NCI-H1930 (cell line): ENCODE data around the gene MS4A15.
"Not testable (repeated sequence)": the region's sequence is repeated elsewhere in the genome, so short reads cannot be mapped to it uniquely, and the experiment has no call there.

ENCODE experiments used
- DNase-seq, 2 experiments: peaks; one replicate each; lab custom pipeline; 2025; lab: John Stamatoyannopoulos, UW

The MS4A15 gene

GRCh38 chr11:60756307-60757032 lies at the start of gene MS4A15:
Gene MS4A15 (plus strand): TSS chr11:60756867. CDS start chr11:60763734, 6,867 bp downstream.
- no peak for DNase-seq

- DNase-seq = no peak
These were observed 49.7 kb upstream of the MS4A15 start for GRCh38 chr11:60706931-60707330.

- no peak for DNase-seq
These were observed 46.2 kb upstream of the MS4A15 start for GRCh38 chr11:60710482-60710881.

- DNase-seq = no peak
These were observed 45.4 kb upstream of the MS4A15 start for GRCh38 chr11:60711276-60711675.

- DNase-seq = not testable (repeated sequence)
These were observed 43.2 kb upstream of the MS4A15 start for GRCh38 chr11:60713423-60713822.

- DNase-seq = no peak
These were observed 38.7 kb upstream of the MS4A15 start for GRCh38 chr11:60717956-60718355.

- no peak for DNase-seq
These were observed 37.9 kb upstream of the MS4A15 start for GRCh38 chr11:60718524-60719316.

- DNase-seq = no peak
These were observed 37.3 kb upstream of the MS4A15 start for GRCh38 chr11:60719391-60719790.

- DNase-seq = no peak
These were observed 36.2 kb upstream of the MS4A15 start for GRCh38 chr11:60720460-60720859.

- DNase-seq = no peak
These were observed 32.2 kb upstream of the MS4A15 start, which contains the start of gene MS4A18 for GRCh38 chr11:60724420-60724819. Gene MS4A18 (plus strand): TSS chr11:60724720.

GRCh38 chr11:60725592-60725991 lies 31.1 kb upstream of the MS4A15 start:
- no peak for DNase-seq

GRCh38 chr11:60731586-60731985 lies 25.1 kb upstream of the MS4A15 start:
- DNase-seq = no peak

- DNase-seq = no peak
These were observed 22.4 kb upstream of the MS4A15 start for GRCh38 chr11:60734279-60734678.

- no peak for DNase-seq
These were observed 17.6 kb upstream of the MS4A15 start for GRCh38 chr11:60739114-60739513.

GRCh38 chr11:60740573-60740972 lies 16.1 kb upstream of the MS4A15 start:
- no peak for DNase-seq

GRCh38 chr11:60741421-60741820 lies 15.2 kb upstream of the MS4A15 start:
- no peak for DNase-seq

- no peak for DNase-seq
These were observed 13.6 kb upstream of the MS4A15 start for GRCh38 chr11:60743058-60743457.

GRCh38 chr11:60744114-60744513 lies 12.6 kb upstream of the MS4A15 start:
- no peak for DNase-seq

GRCh38 chr11:60747359-60747873 lies 9.3 kb upstream of the MS4A15 start:
- no peak for DNase-seq

- DNase-seq = no peak
These were observed 8.4 kb upstream of the MS4A15 start for GRCh38 chr11:60748225-60748624.

GRCh38 chr11:60748821-60749220 lies 7.8 kb upstream of the MS4A15 start:
- DNase-seq = no peak

GRCh38 chr11:60750911-60751310 lies 5.8 kb upstream of the MS4A15 start:
- DNase-seq = no peak

GRCh38 chr11:60753309-60753708 lies 3.4 kb upstream of the MS4A15 start:
- no peak for DNase-seq
